OCI-LY1 (cell line): ENCODE measurements around the gene SEMA5A.

ENCODE experiments used
- CTCF ChIP-seq: fragments of 200-600 bp; sonication (generic), shearing (Covaris generic); IDR thresholded peaks from 2 replicates; pipeline ENCODE4 v1.5.1; 2017; ENCODE audit warnings: mild to moderate bottlenecking, antibody characterized with exemption, low read length, moderate library complexity, mixed read lengths
- EZH2 ChIP-seq: fragments of 200-600 bp; sonication (generic), shearing (Covaris generic); IDR thresholded peaks from 2 replicates; pipeline ENCODE4 v1.8.0; 2017; ENCODE audit warnings: borderline replicate concordance, mixed run types, mild to moderate bottlenecking, antibody characterized with exemption, low read length, moderate library complexity, mixed read lengths

GRCh38 chr5:9091896-9092662 is 453.8 kb downstream of the SEMA5A start:
- no peak for TF ChIP-seq CTCF
- TF ChIP-seq EZH2, result no peak
